AG04450 (cell line): ENCODE data around the gene FSTL4. TPM values are rescaled to one million over a fixed set of nuclear protein-coding genes. Genes with fewer than 3 reads are reported as not detected.

Source experiments
- CTCF ChIA-PET: fragments of 300-600, 350-600 bp; formaldehyde crosslinking; extraction: SDS; loops from one replicate; lab custom pipeline; 2022; ENCODE audit warnings: antibody characterized with exemption, inconsistent platforms; lab: Charles Lee
- POLR2A ChIA-PET: fragments of 350-600 bp; formaldehyde crosslinking; extraction: SDS; loops from one replicate; lab custom pipeline; 2021; ENCODE audit warnings: antibody characterized with exemption, inconsistent platforms; lab: Yijun Ruan, JAX
- DNase-seq: peaks from one replicate; pipeline ENCODE4 v3.0.0-alpha.2; 2011; ENCODE audit warnings: low read depth, low spot score
- H3K27ac ChIP-seq: one replicate; pipeline ENCODE4 v1.5.1; 2012; ENCODE audit warnings: low read depth, low read length, control low read depth
- H3K27me3 ChIP-seq: one replicate; pipeline ENCODE4 v1.6.0; 2012; ENCODE audit warnings: low read length; ENCODE audit not compliant: control insufficient read depth, insufficient read depth
- H3K4me3 ChIP-seq: 2 replicates; pipeline ENCODE4 v1.5.1; 2011; ENCODE audit warnings: mild to moderate bottlenecking, low read depth, low read length, control low read depth
- H3K9me3 ChIP-seq: 2 replicates; pipeline ENCODE4 v1.5.1; 2012; ENCODE audit warnings: low read length; ENCODE audit not compliant: control insufficient read depth, insufficient read depth
- CTCF ChIP-seq: IDR thresholded peaks from 2 replicates; pipeline ENCODE4 v1.5.1; 2011; ENCODE audit warnings: low read depth, low read length, control low read depth, inconsistent platforms
- polyA plus RNA-seq: library from polyadenylated mRNA; depleted of rRNA; stranded (reverse); fragments of >200 nt; gene quantifications from 2 replicates; pipeline ENCODE4 v1.2.3, GENCODE V29; 2011

FSTL4 gene
- polyA plus RNA-seq, 1 experiment, result 0.11 TPM

GRCh38 chr5:133426264-133426663 lies 186.1 kb downstream of the FSTL4 start:
- Histone ChIP-seq H3K27me3 (peaks cover 5% of the 10 kb centered on the region), H3K27ac (no peak overlapping the region), H3K4me3 (no peak overlapping the region), H3K9me3 (no peaks in the 10 kb centered on the region)
- CTCF ChIA-PET, result interaction anchor here (3.9 kb wide), 1 partner anchor 8 kb away, joined by 25 read pairs; no protein-coding TSS in a partner anchor
- DNase-seq, result no peak
- TF ChIP-seq CTCF, result no peak
- POLR2A ChIA-PET, result no interaction called here

GRCh38 chr5:133425764-133426163 lies 186.6 kb downstream of the FSTL4 start:
- ChIA-PET CTCF (interaction anchor here (2.3 to 3.9 kb wide), 2 partner anchors 9 to 25 kb away, joined by 5 to 25 read pairs; no protein-coding TSS in a partner anchor), POLR2A (no interaction called here)
- DNase-seq, result no peak
- Histone ChIP-seq H3K27me3 (peaks cover 5% of the 10 kb centered on the region), H3K4me3 (no peak overlapping the region), H3K27ac (no peak overlapping the region), H3K9me3 (no peaks in the 10 kb centered on the region)
- TF ChIP-seq CTCF, result no peak

- no peak for DNase-seq
- Histone ChIP-seq H3K27ac (no peak overlapping the region), H3K9me3 (no peaks in the 10 kb centered on the region), H3K27me3 (peaks cover 5% of the 10 kb centered on the region), H3K4me3 (no peak overlapping the region)
- ChIA-PET CTCF (interaction anchor here (1.3 to 3.9 kb wide), 4 partner anchors 9 to 520 kb away, joined by 3 to 25 read pairs (median 8); no protein-coding TSS in a partner anchor), POLR2A (no interaction called here)
- no peak for TF ChIP-seq CTCF
Observed at GRCh38 chr5:133425222-133425621, 187.1 kb downstream of the FSTL4 start.

GRCh38 chr5:133423618-133424282 lies 188.6 kb downstream of the FSTL4 start:
- no peak for DNase-seq
- Histone ChIP-seq H3K9me3 (no peaks in the 10 kb centered on the region), H3K27me3 (peaks cover 5% of the 10 kb centered on the region), H3K27ac (no peak overlapping the region), H3K4me3 (no peak overlapping the region)
- TF ChIP-seq CTCF, result peak; percentile 75
- POLR2A ChIA-PET, result no interaction called here
- CTCF ChIA-PET, result interaction anchor here (0.5 to 3.9 kb wide), 19 partner anchors 10 to 954 kb away, joined by 3 to 25 read pairs (median 4); no protein-coding TSS in a partner anchor

GRCh38 chr5:133423011-133423617 lies 189.2 kb downstream of the FSTL4 start:
- H3K27me3 ChIP-seq, result peaks cover 5% of the 10 kb centered on the region
- H3K27ac ChIP-seq, result no peak overlapping the region
- POLR2A ChIA-PET, result no interaction called here
- TF ChIP-seq CTCF, result no peak
- DNase-seq, result no peak
- CTCF ChIA-PET, result interaction anchor here (0.5 to 3.9 kb wide), 17 partner anchors 9 to 556 kb away, joined by 3 to 25 read pairs (median 5); no protein-coding TSS in a partner anchor
- H3K4me3 ChIP-seq, result no peak overlapping the region
- H3K9me3 ChIP-seq, result no peaks in the 10 kb centered on the region
